Trophoblast cell (in vitro differentiated cells and primary cell): ENCODE measurements around the gene SYCE1.
"Not testable (repeated sequence)": the region's sequence is repeated elsewhere in the genome, so short reads cannot be mapped to it uniquely, and the experiment has no call there.

Source experiments
- DNase-seq, 2 donors: peaks; one replicate each; pipeline ENCODE4 v3.0.0-alpha.2; 2016
- H2AFZ ChIP-seq: 2 replicates; pipeline ENCODE4 v1.6.1; 2013; ENCODE audit warnings: low read length, moderate library complexity, mild to moderate bottlenecking; ENCODE audit not compliant: insufficient read depth, poor library complexity
- H2AK5ac ChIP-seq: 2 replicates; pipeline ENCODE4 v1.6.1; 2013; ENCODE audit warnings: mild to moderate bottlenecking, low read length
- H2BK120ac ChIP-seq: 2 replicates; pipeline ENCODE4 v1.6.1; 2013; ENCODE audit warnings: low read length, mild to moderate bottlenecking, moderate library complexity; ENCODE audit not compliant: insufficient read depth, poor library complexity
- H2BK12ac ChIP-seq: 2 replicates; pipeline ENCODE4 v1.6.1; 2013; ENCODE audit warnings: mild to moderate bottlenecking, low read length, moderate library complexity
- H2BK5ac ChIP-seq: 2 replicates; pipeline ENCODE4 v1.6.1; 2013; ENCODE audit warnings: low read length, low read depth, moderate library complexity, mild to moderate bottlenecking; ENCODE audit not compliant: poor library complexity
- H3K14ac ChIP-seq: 2 replicates; pipeline ENCODE4 v1.6.1; 2013; ENCODE audit warnings: mild to moderate bottlenecking, low read length
- H3K18ac ChIP-seq: 2 replicates; pipeline ENCODE4 v1.6.1; 2013; ENCODE audit warnings: mild to moderate bottlenecking, low read length
- H3K23ac ChIP-seq: 2 replicates; pipeline ENCODE4 v1.6.1; 2013; ENCODE audit warnings: low read length
- H3K27ac ChIP-seq: 2 replicates; pipeline ENCODE4 v1.5.1; 2013; ENCODE audit warnings: low read depth, mild to moderate bottlenecking, inconsistent platforms, low read length, moderate library complexity
- H3K27me3 ChIP-seq: 2 replicates; pipeline ENCODE4 v1.6.1; 2013; ENCODE audit warnings: inconsistent platforms, mild to moderate bottlenecking, low read length, moderate library complexity; ENCODE audit not compliant: insufficient read depth
- H3K36me3 ChIP-seq, 2 experiments: 1 replicate in 1 of 2; 2 replicates in 1 of 2; pipeline ENCODE4 v1.6.1; 2013; ENCODE audit warnings: low read length in 2 of 2, mild to moderate bottlenecking in 2 of 2, moderate library complexity in 1 of 2; ENCODE audit not compliant: insufficient read depth in 2 of 2, control insufficient read depth in 1 of 2
- H3K4ac ChIP-seq: 2 replicates; pipeline ENCODE4 v1.6.1; 2013; ENCODE audit warnings: low read depth, mild to moderate bottlenecking, low read length, moderate library complexity
- H3K4me1 ChIP-seq, 2 experiments: 1 replicate in 1 of 2; 2 replicates in 1 of 2; pipeline ENCODE4 v1.6.1; 2013; ENCODE audit warnings: low read length in 2 of 2, mild to moderate bottlenecking in 2 of 2, moderate library complexity in 1 of 2; ENCODE audit not compliant: insufficient read depth in 2 of 2, control insufficient read depth in 1 of 2
- H3K4me2 ChIP-seq: 2 replicates; pipeline ENCODE4 v1.6.1; 2013; ENCODE audit warnings: inconsistent platforms, mild to moderate bottlenecking, low read length, moderate library complexity
- H3K4me3 ChIP-seq: 2 replicates; pipeline ENCODE4 v1.5.1; 2013; ENCODE audit warnings: mild to moderate bottlenecking, low read depth, low read length, inconsistent platforms
- H3K79me1 ChIP-seq: one replicate; pipeline ENCODE4 v1.6.1; 2013; ENCODE audit warnings: low read length
- H3K79me2 ChIP-seq: 2 replicates; pipeline ENCODE4 v1.6.1; 2013; ENCODE audit warnings: low read length, mild to moderate bottlenecking; ENCODE audit not compliant: control insufficient read depth, insufficient read depth, poor library complexity
- H3K9ac ChIP-seq: 2 replicates; pipeline ENCODE4 v1.6.1; 2013; ENCODE audit warnings: mild to moderate bottlenecking, low read length
- H3K9me3 ChIP-seq: 2 replicates; pipeline ENCODE4 v1.6.1; 2013; ENCODE audit warnings: low read depth, mild to moderate bottlenecking, control low read depth, inconsistent platforms, low read length; ENCODE audit not compliant: insufficient read depth
- H4K12ac ChIP-seq: 2 replicates; pipeline ENCODE4 v1.6.1; 2013; ENCODE audit warnings: low read depth, mild to moderate bottlenecking, low read length, moderate library complexity
- H4K8ac ChIP-seq: 2 replicates; pipeline ENCODE4 v1.6.1; 2013; ENCODE audit warnings: low read depth, mild to moderate bottlenecking, low read length, moderate library complexity
- H4K91ac ChIP-seq: one replicate; pipeline ENCODE4 v1.6.1; 2013; ENCODE audit warnings: low read depth, mild to moderate bottlenecking, low read length, moderate library complexity
- WGBS: extraction: QIAGEN DNeasy Blood & Tissue Kit; methylation state at CpG from one replicate; pipeline ENCODE4 v1.1.7; 2013; ENCODE audit warnings: missing lambda C conversion rate; ENCODE audit not compliant: insufficient read length, insufficient coverage; ENCODE audit errors: extremely low coverage; 5-methylcytosine and 5-hydroxymethylcytosine counted together

SYCE1 gene

DNA sequence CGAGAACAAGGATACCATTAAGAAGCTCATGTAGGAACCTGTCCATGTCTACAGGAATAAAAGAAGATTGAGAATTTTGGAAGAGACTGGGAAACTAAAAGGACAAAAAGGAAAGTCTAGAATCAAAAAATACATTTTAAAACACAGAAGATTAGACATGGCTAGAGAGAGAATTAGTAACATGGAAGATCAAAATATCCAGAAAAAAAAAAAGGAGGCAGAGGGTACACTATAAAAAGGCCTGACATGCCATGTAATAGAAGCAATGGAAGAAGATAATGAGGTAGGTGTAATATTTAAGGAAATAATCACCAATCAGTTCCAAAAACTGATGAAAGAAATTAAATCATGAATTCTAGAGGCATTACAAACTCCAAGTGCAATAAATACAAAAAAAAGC lies 8.1 kb upstream of the SYCE1 start:
- H3K4me2 ChIP-seq, H3K4me1 ChIP-seq, H3K79me2 ChIP-seq, H3K27me3 ChIP-seq, H3K79me1 ChIP-seq, H2AFZ ChIP-seq, H3K14ac ChIP-seq, H4K12ac ChIP-seq, H3K18ac ChIP-seq, H3K4me3 ChIP-seq, H2BK12ac ChIP-seq, H2AK5ac ChIP-seq, H3K27ac ChIP-seq, H4K8ac ChIP-seq, H2BK120ac ChIP-seq, H3K23ac ChIP-seq, H3K9ac ChIP-seq, H4K91ac ChIP-seq, H3K36me3 ChIP-seq, H3K4ac ChIP-seq, H2BK5ac ChIP-seq, DNase-seq: not testable (repeated sequence)
- H3K9me3 ChIP-seq: peaks cover 11% of the 10 kb centered on the region
- WGBS: no CpG with 5 or more reads among the region's 1 CpG

DNA sequence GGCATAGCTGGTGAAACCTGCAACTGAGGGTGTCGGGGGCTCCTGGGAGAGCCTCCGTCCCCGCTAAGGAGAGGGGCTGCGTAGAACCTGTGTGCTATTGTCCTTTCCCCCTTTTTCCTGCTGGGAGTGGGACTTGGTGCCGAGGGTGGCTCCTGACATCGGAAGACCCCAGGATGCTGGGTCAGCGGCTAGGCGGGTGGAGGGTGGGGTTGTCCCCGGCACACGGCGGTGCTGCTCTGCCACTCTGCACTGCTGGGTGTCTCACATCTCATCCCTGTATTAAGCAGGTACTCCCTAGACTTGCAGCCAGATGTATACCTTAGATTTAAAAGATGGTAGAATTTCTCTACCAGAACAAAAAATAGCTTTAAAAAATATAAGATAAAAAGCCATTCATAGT lies 6.7 kb upstream of the SYCE1 start:
- not testable (repeated sequence) for H3K23ac ChIP-seq, H2BK12ac ChIP-seq, H2BK120ac ChIP-seq, H3K4me3 ChIP-seq, H4K12ac ChIP-seq, H3K79me1 ChIP-seq, H2BK5ac ChIP-seq, H3K79me2 ChIP-seq, H3K27ac ChIP-seq, H2AK5ac ChIP-seq, H3K9ac ChIP-seq, H3K4me1 ChIP-seq, H2AFZ ChIP-seq, H3K18ac ChIP-seq, DNase-seq, H3K14ac ChIP-seq, H3K4ac ChIP-seq, H3K36me3 ChIP-seq, H3K4me2 ChIP-seq, H4K91ac ChIP-seq, H4K8ac ChIP-seq, H3K27me3 ChIP-seq
- no CpG with 5 or more reads among the region's 11 CpGs for WGBS
- H3K9me3 ChIP-seq: peaks cover 24% of the 10 kb centered on the region

DNA sequence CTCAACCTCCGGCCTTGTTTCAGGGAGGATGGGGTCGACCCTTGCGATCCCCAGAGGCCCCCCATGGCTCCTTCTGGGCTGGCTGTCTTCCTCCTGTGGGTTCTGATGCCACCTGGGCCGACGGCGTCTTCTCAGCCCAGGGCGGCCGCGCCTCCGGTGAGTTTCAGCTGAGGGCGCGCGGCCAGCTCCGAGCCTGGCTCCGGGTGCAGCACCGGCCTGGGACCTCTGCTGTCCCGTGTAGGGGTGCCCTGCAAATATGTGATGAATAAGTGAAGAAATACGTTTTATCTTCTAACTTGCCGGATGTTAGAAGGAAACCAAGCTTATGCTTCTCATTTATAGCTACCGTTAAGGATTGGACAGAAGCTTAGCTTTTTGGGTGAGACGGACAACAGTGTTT lies 4.4 kb upstream of the SYCE1 start:
- no CpG with 5 or more reads among the region's 21 CpGs for WGBS
- H3K36me3 ChIP-seq, H2BK12ac ChIP-seq, H3K18ac ChIP-seq, H3K4me2 ChIP-seq, H3K9ac ChIP-seq, H3K79me1 ChIP-seq, H2BK5ac ChIP-seq, H2AFZ ChIP-seq, H3K4me3 ChIP-seq, H2BK120ac ChIP-seq, H3K23ac ChIP-seq, H3K27ac ChIP-seq, H4K12ac ChIP-seq, H3K14ac ChIP-seq, H3K27me3 ChIP-seq, H3K79me2 ChIP-seq, H3K4me1 ChIP-seq, H3K4ac ChIP-seq, H4K8ac ChIP-seq, H2AK5ac ChIP-seq, H4K91ac ChIP-seq, DNase-seq: not testable (repeated sequence)
- H3K9me3 ChIP-seq: peaks cover 37% of the 10 kb centered on the region

DNA sequence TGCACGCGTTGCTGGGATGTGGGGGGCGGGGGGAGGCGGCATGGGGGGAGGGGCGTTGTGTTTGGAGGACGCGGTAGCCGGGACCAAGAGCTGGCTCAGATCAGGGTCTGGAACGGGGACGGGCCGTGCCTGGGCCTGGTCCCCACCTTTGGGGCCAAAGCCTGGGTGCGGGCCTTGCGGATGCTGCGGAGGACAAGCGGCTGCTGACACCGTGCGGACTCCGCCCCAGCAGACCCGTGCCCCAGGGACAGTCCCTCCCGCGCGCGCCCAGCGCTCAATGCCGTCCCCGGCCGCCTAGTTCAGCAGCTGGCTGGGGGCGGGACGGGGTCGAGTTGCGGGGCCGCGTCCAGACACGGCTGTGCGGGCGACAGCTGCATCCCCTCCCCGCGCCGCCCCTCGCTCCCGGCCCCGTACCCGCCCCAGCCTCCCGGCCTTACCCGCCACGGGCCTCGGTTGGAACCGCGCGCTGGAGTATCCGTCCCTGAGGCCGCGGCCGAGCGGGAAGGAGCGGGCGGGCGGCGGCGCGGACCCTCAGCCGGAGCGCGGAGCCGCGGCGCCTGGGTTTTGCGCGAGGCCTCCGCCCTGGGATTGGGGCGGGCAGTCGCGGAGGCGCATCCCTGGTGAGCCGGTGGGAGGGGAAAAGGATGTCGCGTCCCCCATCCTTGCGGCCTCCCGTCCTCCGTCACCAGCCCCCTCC lies 3.6 kb upstream of the SYCE1 start:
- not testable (repeated sequence) for H2BK5ac ChIP-seq, H3K9ac ChIP-seq, H3K36me3 ChIP-seq, DNase-seq, H2AFZ ChIP-seq, H3K27ac ChIP-seq, H3K4me3 ChIP-seq, H3K18ac ChIP-seq, H2AK5ac ChIP-seq, H4K8ac ChIP-seq, H3K79me1 ChIP-seq, H3K79me2 ChIP-seq, H4K12ac ChIP-seq, H3K4ac ChIP-seq, H2BK12ac ChIP-seq, H4K91ac ChIP-seq, H3K4me1 ChIP-seq, H2BK120ac ChIP-seq, H3K4me2 ChIP-seq, H3K27me3 ChIP-seq, H3K14ac ChIP-seq, H3K23ac ChIP-seq
- WGBS: no CpG with 5 or more reads among the region's 80 CpGs
- H3K9me3 ChIP-seq: peaks cover 40% of the 10 kb centered on the region
